SIG-M5 (cell line): ENCODE data around the gene RNF123.

Experiments
- DNase-seq: peaks from one replicate; lab custom pipeline; 2025; lab: John Stamatoyannopoulos, UW

RNF123 gene

GRCh38 chr3:49689046-49689907 lies at the start of gene RNF123, which contains the start of gene MST1:
TSS of gene RNF123 (plus strand) at chr3:49689557. CDS start at chr3:49691166, 1,609 bp downstream.
TSS of gene MST1 (minus strand) at chr3:49689474. CDS start at chr3:49688691, 783 bp downstream.
- DNase-seq, result no peak

- no peak for DNase-seq
These were observed 48.1 kb upstream of the RNF123 start for GRCh38 chr3:49641292-49641691.

GRCh38 chr3:49641921-49642707 lies 47.2 kb upstream of the RNF123 start:
- no peak for DNase-seq

GRCh38 chr3:49642708-49643145 lies 46.6 kb upstream of the RNF123 start:
- DNase-seq, result no peak

GRCh38 chr3:49644684-49645083 lies 44.7 kb upstream of the RNF123 start:
- no peak for DNase-seq

GRCh38 chr3:49646236-49646635 lies 43.1 kb upstream of the RNF123 start:
- no peak for DNase-seq

GRCh38 chr3:49647741-49648140 lies 41.6 kb upstream of the RNF123 start:
- no peak for DNase-seq

- DNase-seq, result no peak
These were observed 40.9 kb upstream of the RNF123 start for GRCh38 chr3:49648354-49649019.

- DNase-seq, result no peak
These were observed 39.8 kb upstream of the RNF123 start for GRCh38 chr3:49649576-49649975.

GRCh38 chr3:49650177-49650576 lies 39.2 kb upstream of the RNF123 start:
- no peak for DNase-seq

GRCh38 chr3:49650637-49651036 lies 38.7 kb upstream of the RNF123 start:
- DNase-seq, result no peak

GRCh38 chr3:49652218-49652902 lies 37.0 kb upstream of the RNF123 start:
- no peak for DNase-seq

GRCh38 chr3:49652903-49653415 lies 36.4 kb upstream of the RNF123 start:
- no peak for DNase-seq

GRCh38 chr3:49653621-49654020 lies 35.7 kb upstream of the RNF123 start:
- no peak for DNase-seq

GRCh38 chr3:49654176-49654825 lies 35.1 kb upstream of the RNF123 start:
- no peak for DNase-seq

- DNase-seq, result no peak
These were observed 34.3 kb upstream of the RNF123 start for GRCh38 chr3:49654955-49655556.

GRCh38 chr3:49655731-49656285 lies 33.5 kb upstream of the RNF123 start:
- no peak for DNase-seq

GRCh38 chr3:49656541-49657112 lies 32.7 kb upstream of the RNF123 start:
- DNase-seq, result no peak

GRCh38 chr3:49657208-49657915 lies 32.0 kb upstream of the RNF123 start:
- no peak for DNase-seq
